Heart left ventricle (tissue), 16 donors: ENCODE results near the gene CYGB. TPM values are rescaled to one million over a fixed set of nuclear protein-coding genes. Genes with fewer than 3 reads are reported as not detected.

Experiments
- ATAC-seq, 4 donors: fragments of 200-7000 bp; cut with Tn5 transposase; one replicate each; pipeline ENCODE4 v1.9.1; 2020 to 2022; ENCODE audit warnings: moderate library complexity in 4 of 4, mild to moderate bottlenecking in 3 of 4, moderate number of reproducible peaks in 1 of 4
- DNase-seq, 5 donors: peaks; one replicate each; pipeline ENCODE4 v3.0.0-alpha.2; 2020
- H3K27ac ChIP-seq, 12 donors: fragments of 200-600 bp; sonication (generic) in 4 of 12; one replicate each; pipeline versions ENCODE4 v1.5.0 to v1.8.0; 2016 to 2022; ENCODE audit warnings: mild to moderate bottlenecking in 2 of 12
- H3K27me3 ChIP-seq, 9 donors: fragments of 200-600 bp; sonication (generic) in 2 of 9; one replicate each; pipeline versions ENCODE4 v1.5.1 to v1.8.0; 2016 to 2022; ENCODE audit warnings: mild to moderate bottlenecking in 3 of 9
- H3K36me3 ChIP-seq, 9 donors: fragments of 200-600 bp; sonication (generic) in 2 of 9; one replicate each; pipeline versions ENCODE4 v1.5.0 to v1.8.0; 2018 to 2022; ENCODE audit warnings: mild to moderate bottlenecking in 2 of 9
- H3K4me1 ChIP-seq, 12 donors: fragments of 200-600 bp; sonication (generic) in 4 of 12; one replicate each; pipeline versions ENCODE4 v1.5.0 to v1.8.0; 2016 to 2022; ENCODE audit warnings: mild to moderate bottlenecking in 3 of 12
- H3K4me3 ChIP-seq, 12 donors: fragments of 200-600 bp; sonication (generic) in 4 of 12; one replicate each; pipeline versions ENCODE4 v1.5.0 to v1.8.0; 2017 to 2022; ENCODE audit warnings: mild to moderate bottlenecking in 9 of 12, moderate library complexity in 4 of 12
- H3K9me3 ChIP-seq, 12 donors: fragments of 200-600 bp; sonication (generic) in 4 of 12; one replicate each; pipeline versions ENCODE4 v1.5.0 to v1.8.0; 2016 to 2022; ENCODE audit warnings: mild to moderate bottlenecking in 1 of 12
- POLR2A ChIP-seq, 2 donors: fragments of 450-650 bp; IDR thresholded peaks; one replicate each; pipeline ENCODE4 v1.6.1; 2017; ENCODE audit warnings: antibody characterized with exemption in 2 of 2, mild to moderate bottlenecking in 2 of 2, moderate library complexity in 2 of 2
- WGBS, 4 donors: extraction: QIAGEN DNeasy Blood & Tissue Kit in 2 of 4; methylation state at CpG; one replicate each; pipeline versions ENCODE4 v1.1.5 to v1.1.7; 2013 to 2018; 5-methylcytosine and 5-hydroxymethylcytosine counted together
- intact Hi-C, 10 donors: fragments of 100-400 bp; cut with DNase I; formaldehyde crosslinking; loops; one replicate each; pipeline versions ENCODE4 v1.11.1 to v1.14.2; 2022
- polyA plus RNA-seq, 2 donors: library from polyadenylated mRNA; stranded (reverse); fragments of 200-250 nt; gene quantifications; one replicate each; pipeline ENCODE4 v1.2.3, GENCODE V29; 2013
- total RNA-seq, 9 donors: library from RNA; depleted of rRNA in 2 of 9; stranded (reverse); fragments of >200 nt in 2 of 9; fragmentation: NEBNext Ultra II Directional in 3 of 9; extraction: Animal tissue kit (Norgen Biotek cat#: 25700) in 3 of 9; gene quantifications; one replicate each; pipeline versions ENCODE4 v1.1.0 to v1.2.4, GENCODE V29; 2016 to 2023
- TF ChIP-seq, protein P1 (sequence below), 12 donors: fragments of 200-600 bp; sonication (generic) in 4 of 12; IDR thresholded peaks; one replicate each; pipeline versions ENCODE4 v1.5.0 to v1.8.0; 2018 to 2022; ENCODE audit warnings: antibody characterized with exemption in 12 of 12, mild to moderate bottlenecking in 5 of 12
- donor health status: ischemic (EF 13 %, LVEDD 7.1; RV severe dilation, severe dysfunction).
- donor health status: healthy with polysubstance abuse.
- donor health status: DM: no; HTN: yes; CAD: no.
- donor health status: DM: no; HTN: no; CAD: no.
- donor health status: ischemic (EF 25% LVEDD 6.9; RV normal size, moderate dysfunction).
- donor health status: ischemic (EF 25% LVEDD 5.7; RV mildly dilated, moderate dysfunction).
- donor health status: healthy.
- donor health status: DM: yes; HTN: yes; CAD: no.
- donor health status: ischemic (EF 35%, LVEDD 5.7; RV mildly dilated, moderate dysfunction).
- donor health status: nonischemic (EF 11% LVEDD 7.7; RV severe dilation, severe dysfunction).
- donor health status: DM: yes; HTN: yes; CAD: no.
- donor health status: PGD.
- donor health status: ischemic (EF 29% LVEDD 5.4; RV normal size, mild dysfunction).
- donor health status: nonischemic (EF 23%, LVEDD 6.1; RV moderate dilation, normal function).

Gene CYGB
- total and polyA plus RNA-seq, 11 donors = 11.8 to 37.9 (median 21.9) TPM

DNA sequence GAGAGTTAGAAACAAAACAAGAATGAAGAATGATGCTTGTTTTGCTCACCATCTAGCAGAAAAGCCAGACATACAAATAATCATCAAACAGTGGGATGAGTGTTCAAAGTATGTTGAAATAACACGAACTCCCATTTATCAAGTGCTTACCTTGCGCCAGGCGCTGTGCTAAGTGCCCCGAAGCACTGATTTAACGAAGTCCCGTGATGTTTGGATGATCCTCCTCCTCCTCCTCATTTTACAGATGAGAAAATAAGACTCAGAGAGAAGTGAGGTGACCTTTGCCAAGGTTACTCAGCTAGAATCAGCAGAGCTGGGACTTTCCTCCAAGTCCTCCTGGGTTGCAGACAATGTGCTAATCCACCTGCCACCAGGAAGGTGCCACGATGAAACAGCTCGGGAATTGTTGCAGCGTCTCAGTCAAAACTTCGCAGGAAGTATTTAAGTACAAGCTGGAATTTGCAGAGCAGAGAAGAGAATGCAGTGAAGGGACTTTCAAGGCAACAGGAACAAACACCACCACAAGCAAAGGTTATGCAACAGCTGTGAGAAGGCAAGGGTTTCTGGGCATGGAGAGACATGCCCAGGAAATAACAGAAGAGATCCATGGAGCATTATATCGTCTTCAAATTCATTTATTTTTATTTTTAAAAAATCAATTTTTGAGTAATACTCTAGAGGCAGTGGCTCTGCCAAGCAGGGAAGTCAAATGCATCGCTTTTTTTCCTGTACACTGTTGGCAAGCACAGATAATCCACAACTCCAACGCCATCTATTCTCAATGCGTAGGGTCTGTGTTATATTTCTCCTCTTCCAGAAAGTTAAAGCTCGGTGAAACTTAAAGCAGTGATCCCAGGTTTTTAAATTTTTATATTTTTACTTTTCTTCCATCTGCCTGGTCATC lies 13.5 kb upstream of the CYGB start:
- H3K4me3 ChIP-seq = peak overlapping the region in 1 of 12 donors; percentile 2
- no peaks in the 10 kb centered on the region for H3K27me3 ChIP-seq
- intact Hi-C loops = loop anchor here in 3 of 10 donors (10.0 kb wide), 3 partner anchors 114 to 164 kb away; partner anchors contain the start of gene MXRA7 (in 1 of the 3)
- H3K9me3 ChIP-seq = no peaks in the 10 kb centered on the region
- TF ChIP-seq, protein P1, sequence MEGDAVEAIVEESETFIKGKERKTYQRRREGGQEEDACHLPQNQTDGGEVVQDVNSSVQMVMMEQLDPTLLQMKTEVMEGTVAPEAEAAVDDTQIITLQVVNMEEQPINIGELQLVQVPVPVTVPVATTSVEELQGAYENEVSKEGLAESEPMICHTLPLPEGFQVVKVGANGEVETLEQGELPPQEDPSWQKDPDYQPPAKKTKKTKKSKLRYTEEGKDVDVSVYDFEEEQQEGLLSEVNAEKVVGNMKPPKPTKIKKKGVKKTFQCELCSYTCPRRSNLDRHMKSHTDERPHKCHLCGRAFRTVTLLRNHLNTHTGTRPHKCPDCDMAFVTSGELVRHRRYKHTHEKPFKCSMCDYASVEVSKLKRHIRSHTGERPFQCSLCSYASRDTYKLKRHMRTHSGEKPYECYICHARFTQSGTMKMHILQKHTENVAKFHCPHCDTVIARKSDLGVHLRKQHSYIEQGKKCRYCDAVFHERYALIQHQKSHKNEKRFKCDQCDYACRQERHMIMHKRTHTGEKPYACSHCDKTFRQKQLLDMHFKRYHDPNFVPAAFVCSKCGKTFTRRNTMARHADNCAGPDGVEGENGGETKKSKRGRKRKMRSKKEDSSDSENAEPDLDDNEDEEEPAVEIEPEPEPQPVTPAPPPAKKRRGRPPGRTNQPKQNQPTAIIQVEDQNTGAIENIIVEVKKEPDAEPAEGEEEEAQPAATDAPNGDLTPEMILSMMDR (IDR thresholded peaks at IDR 0.05) = no peak
- TF ChIP-seq POLR2A (IDR thresholded peaks at IDR 0.05) = no peak
- H3K4me1 ChIP-seq = peaks cover 0 to 35% (median 21%) of the 10 kb centered on the region in 12 donors
- peak overlapping the region in 1 of 12 donors; percentile 33 for H3K27ac ChIP-seq
- DNase-seq (no peak), ATAC-seq (no peak)
- 68 to 73% (median 72%) methylated on average over 15 of the region's 15 CpGs for WGBS, 4 donors
- H3K36me3 ChIP-seq = no peaks in the 10 kb centered on the region

- intact Hi-C loops = loop anchor here in 2 of 10 donors (5.0 kb wide), 2 partner anchors 82 to 87 kb away; partner anchors contain the start of gene AANAT (in 1 of the 2)
- H3K27ac ChIP-seq = no peak overlapping the region
- no peak for ATAC-seq
- peaks cover 7 to 47% (median 33%) of the 10 kb centered on the region in 12 donors for H3K4me1 ChIP-seq
- no peaks in the 10 kb centered on the region for H3K27me3 ChIP-seq
- no peaks in the 10 kb centered on the region for H3K9me3 ChIP-seq
- TF ChIP-seq, protein P1 (IDR thresholded peaks at IDR 0.05) = no peak
- no peak for TF ChIP-seq POLR2A (IDR thresholded peaks at IDR 0.05)
- no peaks in the 10 kb centered on the region for H3K36me3 ChIP-seq
- no peak overlapping the region for H3K4me3 ChIP-seq
- WGBS, 4 donors = 67 to 71% (median 70%) methylated on average over 7 of the region's 7 CpGs
- no peak for DNase-seq
Measured at GRCh38 chr17:76549539-76549938, 12.0 kb upstream of the CYGB start.

GRCh38 chr17:76549215-76549518 lies 11.7 kb upstream of the CYGB start:
- intact Hi-C loops = loop anchor here in 2 of 10 donors (5.0 kb wide), 2 partner anchors 82 to 87 kb away; partner anchors contain the start of gene AANAT (in 1 of the 2)
- Histone ChIP-seq H3K27ac (no peak overlapping the region), H3K36me3 (no peaks in the 10 kb centered on the region), H3K4me3 (no peak overlapping the region), H3K27me3 (no peaks in the 10 kb centered on the region), H3K9me3 (no peaks in the 10 kb centered on the region), H3K4me1 (peaks cover 10 to 48% (median 36%) of the 10 kb centered on the region in 12 donors)
- ATAC-seq = no peak
- 86 to 92% (median 87%) methylated on average over 9 of the region's 9 CpGs for WGBS, 4 donors
- no peak for DNase-seq
- TF ChIP-seq, protein P1 (IDR thresholded peaks at IDR 0.05) = no peak
- TF ChIP-seq POLR2A (IDR thresholded peaks at IDR 0.05) = no peak
